ENCODE results near the gene ROBO1.
"Not testable (repeated sequence)": the region's sequence is repeated elsewhere in the genome, so short reads cannot be mapped to it uniquely, and the experiment has no call there.

The ROBO1 gene

DNA sequence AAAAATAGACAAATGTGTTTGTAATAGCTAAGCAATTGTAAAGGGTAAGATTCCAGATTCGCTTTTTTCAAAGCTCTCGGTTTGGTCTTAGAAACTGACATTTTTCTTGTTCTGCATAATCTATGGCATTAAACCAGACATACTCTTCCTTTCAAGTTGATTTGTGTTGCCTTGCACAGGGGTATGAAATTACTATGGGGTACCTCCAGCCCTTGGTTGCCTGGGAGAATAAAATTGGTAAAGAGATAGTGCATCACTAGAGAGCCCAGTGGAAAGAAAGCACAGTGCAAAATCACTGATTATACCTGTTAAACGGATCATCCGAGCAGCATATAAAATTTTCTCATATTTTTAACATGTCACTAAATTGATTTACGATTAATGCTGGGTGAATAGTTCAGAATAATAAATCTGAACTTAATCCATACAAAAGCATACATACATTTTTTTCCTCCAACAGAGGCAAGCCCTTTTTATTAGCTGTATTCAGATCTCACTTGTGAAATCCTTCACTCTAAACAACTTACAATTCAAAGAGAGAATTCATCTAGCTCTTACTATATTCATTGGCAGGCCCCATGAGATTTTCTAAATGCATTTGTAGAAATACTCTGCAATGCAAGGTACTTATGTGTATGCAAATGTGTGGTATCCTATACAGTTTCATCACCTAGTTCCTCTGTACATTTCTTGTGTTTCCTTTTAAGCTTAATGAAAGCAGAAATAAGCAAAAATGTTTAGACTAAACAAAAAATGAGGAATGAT is 224.4 kb downstream of the ROBO1 start:
- DNase-seq: no peak

DNA sequence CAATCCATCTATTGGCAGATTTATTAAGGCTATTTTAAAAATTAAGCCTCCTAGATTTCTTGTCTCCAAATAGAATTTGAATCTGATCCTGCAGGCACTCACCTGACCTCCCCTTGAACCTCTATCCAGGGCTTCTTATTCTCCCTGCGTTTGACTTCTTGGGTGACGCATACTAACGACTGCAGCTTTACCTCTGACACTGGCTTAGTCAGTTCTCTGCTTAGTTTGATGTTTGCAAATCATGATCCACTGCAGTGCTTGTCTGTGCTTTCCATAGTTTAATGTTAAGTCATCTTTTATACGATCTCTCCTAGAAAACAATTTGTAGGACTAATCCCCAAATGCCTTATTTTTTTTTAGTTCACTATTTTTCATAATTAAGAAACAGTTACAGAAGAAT is 233.1 kb downstream of the ROBO1 start:
- DNase-seq: no peak

DNA sequence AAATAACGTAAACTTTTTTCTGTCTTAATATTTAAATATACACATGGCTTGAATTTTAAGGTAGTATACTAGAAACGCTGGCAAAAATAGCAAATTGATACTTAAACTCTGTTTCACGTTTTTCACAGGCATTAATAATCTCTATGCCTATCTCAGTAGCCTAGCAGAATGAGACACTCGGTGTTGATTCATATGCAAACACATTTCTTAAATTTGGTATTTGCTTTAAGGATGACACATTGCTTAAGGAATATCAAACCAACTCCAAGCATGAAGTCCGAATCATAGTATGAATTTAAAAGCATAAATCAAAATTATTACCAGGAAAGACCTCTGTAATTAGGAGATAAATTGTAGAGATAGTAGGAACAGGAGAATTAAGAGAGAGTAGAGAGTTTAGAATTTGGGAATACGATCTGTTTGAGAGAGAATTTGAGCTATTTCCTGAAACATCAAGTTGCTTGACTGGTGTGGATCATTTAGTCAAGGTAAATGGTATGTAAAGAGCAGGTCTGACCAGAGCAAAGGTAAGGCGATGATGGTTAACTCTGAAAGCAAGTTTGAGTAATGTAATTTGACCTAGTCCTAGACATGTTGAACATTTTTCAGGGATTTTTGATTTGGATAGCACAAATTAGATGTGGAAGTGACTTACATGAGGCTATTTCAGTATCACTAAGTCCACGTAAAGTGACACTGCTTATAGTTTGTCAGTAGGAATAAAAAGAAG is 236.1 kb downstream of the ROBO1 start:
- no peak for DNase-seq

DNA sequence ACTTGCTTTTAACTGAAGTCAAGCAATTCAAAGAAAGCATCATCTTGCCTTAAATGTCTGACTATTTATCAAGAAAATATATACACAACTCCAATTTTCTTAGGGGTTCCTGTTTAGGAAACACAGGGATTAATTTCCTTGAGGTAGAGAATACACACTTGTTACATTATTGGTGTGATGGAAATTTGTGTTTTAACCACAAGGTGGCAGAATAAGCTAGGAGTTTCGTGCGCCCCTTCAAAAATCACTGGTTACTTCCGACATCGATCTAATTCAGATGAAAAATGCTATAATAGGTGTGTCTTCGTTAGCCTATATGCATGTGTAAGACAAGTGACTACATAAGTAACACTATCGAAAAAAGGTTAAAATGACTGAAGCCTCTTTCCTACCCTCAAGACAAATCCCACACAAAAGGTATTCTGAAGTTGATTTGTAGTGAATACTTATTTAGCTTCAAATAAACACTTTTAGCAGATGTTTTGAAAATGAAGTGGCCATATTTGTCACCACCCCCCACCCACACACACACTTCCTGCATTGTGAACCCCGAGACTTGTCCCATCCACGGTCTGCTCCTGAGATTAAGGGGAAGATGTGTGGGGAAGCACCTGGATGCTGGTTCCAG is 246.5 kb downstream of the ROBO1 start:
- peak in 1 of 5 donors; percentile 1 for DNase-seq

DNA sequence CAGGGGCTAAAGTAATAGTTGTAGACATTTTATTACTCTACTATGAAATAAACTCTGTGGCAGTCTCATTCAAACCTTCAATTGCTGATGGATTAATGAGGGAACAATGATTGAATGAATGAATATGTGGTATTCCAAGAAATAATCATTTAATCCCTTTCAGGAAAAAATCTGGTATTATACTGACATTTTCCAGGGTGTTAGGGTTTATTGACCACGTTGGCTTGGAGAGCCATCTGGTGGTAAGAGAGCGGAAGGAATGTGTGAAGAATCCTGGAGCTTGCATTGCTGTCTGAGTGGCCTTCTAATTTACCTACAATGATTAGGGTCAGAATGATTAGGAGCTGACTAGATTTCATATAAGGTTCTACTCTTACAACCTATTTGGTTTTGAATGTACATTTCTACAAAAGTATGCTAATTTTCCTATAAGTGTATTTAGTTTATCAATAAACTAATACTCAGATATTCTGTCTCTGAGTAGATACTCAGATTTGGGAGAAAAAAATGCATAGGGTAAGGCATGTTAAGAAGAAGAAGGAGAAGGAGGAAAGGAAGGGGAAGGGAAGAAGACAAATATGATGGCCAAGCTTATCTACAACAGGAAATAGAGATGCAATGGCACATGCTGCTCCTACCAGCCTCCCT is 249.9 kb downstream of the ROBO1 start:
- no peak for DNase-seq

DNA sequence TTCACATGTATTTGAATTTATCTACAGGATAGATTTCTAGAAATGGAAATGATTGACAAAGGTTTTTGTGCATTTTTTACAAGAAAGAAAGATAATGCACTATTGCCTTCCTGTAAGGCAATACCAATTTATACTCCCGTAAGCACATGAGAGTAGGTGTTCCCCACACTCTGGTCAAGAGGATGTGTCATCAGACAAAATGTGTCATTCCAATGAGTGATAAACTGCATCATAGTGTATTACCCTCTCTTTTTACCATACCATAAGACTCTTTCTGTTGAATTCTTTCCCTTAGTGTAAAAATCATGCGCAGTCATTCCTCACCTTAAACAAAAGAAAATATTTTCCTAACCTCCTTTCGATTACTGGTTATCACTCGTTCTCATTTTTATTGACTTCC is 251.0 kb downstream of the ROBO1 start:
- DNase-seq: no peak

DNA sequence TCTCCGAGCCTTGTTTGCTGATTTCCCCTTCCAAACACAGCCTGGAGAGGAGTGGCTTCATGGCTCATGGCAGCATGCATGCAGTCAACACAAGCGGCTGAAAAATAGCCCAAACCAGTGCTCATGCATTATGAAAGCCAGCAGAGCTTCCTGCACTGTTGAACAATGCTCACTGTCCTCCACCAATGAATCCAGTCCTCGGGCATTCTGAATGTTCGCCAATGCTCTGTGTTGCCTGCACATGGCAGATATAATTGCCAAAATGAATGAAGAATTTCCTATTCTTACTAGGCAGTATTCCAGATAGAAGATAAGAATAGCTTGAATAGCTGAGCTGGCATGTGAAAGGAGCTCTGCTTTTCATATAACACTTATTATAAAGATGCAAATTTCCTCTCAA is 252.7 kb downstream of the ROBO1 start:
- no peak for DNase-seq

DNA sequence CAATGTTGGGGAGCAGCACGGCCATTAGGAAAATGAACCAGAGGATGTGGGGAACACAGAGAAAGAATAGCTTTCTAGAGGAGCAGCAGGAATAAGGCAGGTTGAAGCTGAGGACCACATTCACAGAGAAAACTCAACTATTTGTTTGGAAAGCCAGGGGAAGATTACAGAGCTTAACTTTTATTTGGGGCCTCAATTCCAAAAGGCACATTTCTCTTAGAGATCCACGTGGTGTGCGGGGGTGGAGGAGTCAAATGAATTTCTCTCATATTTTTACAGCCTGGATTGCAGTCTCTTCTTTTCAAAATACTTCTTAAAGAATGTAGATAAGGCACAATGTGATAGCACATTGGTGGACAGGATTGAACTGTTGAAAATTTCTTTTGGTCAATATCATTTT is 253.7 kb downstream of the ROBO1 start:
- DNase-seq: no peak

DNA sequence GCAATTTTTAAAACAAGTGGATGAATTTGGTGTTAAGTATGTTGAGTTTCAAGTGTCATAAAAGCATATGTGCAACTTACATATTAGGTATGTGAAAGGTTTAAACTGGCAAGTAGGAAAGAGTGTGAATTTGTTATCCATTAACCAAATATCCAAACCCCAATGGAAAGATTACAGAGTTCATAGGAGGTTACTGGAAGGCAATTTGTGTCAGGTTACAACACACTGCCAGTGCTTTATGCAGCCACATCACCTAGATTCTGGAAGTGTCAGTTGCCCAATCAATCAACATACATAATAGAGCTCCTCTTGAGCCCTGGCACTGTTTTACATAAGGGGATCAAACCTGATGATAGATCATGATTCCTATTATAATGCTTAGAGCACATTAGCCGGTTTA is 261.0 kb downstream of the ROBO1 start:
- no peak for DNase-seq

DNA sequence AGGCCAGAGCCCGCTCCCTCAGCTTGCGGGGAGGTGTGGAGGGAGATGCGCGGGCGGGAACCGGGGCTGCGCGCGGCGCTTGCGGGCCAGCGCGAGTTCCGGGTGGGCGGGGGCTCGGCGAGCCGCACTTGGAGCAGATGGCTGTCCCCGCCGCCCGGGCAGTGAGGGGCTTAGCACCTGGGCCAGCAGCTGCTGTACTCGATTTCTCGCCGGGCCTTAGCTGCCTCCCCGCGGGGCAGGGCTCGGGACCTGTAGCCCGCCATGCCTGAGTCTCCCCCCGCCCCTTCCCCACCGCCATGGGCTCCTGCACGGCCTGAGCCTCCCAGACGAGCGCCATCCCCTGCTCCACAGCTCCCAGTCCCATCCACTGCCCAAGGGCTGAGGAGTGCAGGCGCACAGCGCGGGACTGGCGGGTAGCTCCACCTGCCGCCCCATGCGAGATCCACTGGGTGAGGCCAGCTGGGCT is 265.5 kb downstream of the ROBO1 start:
- not testable (repeated sequence) for DNase-seq

DNA sequence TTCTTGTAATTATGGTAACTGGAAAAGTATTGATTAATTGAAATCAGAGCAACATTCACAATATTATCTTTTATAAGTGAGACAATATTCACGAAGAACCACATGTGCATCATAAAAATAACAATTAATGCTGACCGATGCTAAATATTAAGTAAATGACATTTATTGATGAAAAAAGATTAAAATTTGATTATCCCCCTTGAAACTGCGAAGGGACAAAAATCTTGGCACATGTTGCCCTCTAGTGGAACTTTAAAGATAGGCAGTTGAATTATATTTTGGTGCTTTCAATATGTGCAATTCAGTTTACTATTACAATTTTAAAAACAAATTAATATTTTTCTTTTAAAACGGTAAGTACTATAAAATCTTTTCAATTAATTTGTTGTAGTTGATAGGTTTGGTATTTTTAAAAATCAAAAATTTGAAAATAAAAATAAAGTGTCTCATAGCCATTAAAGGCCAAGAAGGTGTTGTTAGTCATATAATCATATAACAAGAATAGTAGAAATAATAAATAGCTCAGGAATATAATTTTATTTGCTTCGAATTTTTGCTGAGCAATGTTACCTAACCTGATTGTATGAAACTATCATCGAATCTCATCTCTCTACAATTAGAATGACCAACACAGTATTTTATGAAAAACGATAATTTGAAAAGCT is 270.2 kb downstream of the ROBO1 start:
- no peak for DNase-seq

DNA sequence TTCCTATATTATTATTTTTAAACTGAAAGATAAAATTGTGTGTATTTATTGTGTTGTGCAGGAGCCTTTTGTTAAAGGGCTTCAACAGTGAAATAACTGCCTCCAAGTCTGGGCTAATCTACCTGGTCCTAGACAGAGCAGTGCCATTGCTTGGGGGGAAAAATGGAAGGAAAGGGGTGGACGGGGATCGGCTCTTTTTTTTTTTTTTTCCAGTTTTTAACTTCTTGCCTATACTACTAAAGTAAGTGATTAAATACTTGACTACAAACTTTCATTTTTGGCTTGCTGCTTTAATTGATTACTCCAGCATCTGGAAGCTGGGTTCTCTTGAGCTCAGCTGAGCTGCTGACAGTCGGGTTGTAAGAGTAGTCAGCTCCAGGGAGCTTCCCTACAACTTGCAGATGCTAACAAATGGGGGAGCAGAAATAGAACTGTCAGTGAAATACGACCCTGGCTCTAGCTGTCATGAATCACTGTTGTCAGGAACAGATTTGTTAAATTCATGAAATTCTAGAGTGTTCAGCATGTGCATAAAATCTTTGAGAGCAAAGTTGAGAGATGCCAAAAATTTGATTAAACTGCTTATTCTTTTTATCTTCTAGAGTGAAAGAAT is 276.7 kb downstream of the ROBO1 start:
- DNase-seq: no peak

DNA sequence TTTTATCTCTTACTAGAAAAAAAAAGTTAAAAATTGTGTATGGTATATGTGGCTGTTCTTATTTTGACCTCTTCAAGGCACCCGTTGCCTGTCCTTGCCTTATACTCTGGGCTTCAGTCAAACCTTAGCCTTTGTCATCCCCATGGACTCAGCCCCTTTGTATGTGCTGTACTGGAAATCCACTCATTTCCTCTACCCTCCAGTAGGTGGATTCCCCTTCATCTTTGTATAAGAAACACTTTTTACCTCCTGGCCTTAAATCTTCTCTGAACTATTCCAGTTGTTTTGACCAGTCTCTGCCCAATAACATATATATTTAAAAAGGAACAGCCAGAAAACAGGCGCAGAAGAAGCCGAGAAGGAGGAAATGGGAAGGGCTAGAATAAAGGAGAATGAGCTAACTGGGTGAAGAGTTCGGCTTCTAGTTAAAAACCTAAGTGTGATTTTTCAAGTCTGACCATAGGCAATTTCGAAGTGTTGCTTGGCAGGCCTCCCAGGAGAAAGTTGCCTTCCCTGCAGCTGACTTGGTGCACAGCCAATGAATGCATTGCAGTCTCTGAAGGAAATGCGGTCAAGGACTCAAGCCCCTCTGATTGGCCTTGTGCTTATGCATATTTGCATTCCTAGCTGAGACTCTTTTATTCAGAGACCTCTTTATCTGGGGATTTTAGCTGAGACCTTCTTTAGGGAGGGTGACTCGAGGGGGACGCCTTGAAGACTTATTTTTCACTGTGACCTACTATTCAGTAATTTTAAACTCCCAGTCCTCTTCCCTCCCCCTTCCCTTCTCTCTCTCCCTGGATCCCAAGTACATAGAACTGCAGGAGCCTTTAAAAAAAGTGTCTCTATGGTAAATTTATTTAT is 277.4 kb downstream of the ROBO1 start:
- no peak for DNase-seq

DNA sequence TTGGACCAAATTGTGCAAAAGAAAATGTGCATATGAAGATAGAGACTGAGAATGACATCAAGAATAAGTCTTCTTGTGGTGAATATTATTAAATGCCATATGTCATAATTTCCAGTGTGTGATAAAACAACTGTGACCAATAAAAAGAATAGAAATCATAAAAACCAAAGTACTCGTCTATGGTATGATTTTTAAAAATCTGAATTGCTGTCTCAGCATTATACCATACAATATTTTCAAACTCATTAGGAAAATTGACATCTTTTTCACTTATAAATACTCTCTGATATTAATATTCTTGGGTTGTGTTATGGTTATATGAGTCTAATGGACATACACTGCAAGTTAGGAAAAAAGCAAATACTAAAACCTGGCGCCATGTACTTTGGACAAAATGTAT is 279.4 kb downstream of the ROBO1 start:
- no peak for DNase-seq

DNA sequence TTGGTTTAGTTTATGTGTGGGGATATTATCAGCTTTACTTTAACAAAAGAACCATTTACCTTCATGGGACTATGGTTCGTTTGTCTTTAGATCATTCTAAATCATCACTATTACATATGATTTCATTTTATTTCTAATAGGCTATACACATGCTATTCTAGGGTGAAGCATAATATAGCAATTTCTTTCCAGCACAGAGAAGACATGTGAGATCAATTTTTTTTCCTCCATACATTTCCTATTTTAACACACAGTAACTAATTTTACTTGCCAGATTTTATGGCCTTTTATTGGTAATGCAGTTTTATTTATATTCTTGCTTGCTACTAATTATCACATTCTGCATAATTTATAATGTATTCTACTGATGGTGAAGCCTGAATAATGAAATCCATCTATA is 287.1 kb downstream of the ROBO1 start:
- no peak for DNase-seq

DNA sequence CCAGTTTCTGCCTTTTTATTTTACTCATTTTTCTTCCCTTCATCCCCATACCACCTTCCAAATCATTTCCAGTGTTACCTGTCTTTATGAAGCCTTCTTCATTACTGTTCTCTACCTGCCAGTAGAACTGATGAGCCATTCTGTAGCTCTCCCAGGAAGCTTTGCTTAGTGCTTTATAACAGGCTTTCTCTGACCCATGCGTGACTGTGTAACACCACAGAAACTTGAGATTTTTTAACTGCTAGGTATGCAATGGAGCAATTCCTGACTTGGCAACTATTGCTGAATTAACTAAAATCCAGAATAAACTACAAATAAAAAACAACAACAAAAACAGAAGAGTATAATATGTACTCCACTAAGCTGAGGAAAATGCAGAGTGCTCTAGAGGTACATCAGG is 289.2 kb downstream of the ROBO1 start:
- no peak for DNase-seq

DNA sequence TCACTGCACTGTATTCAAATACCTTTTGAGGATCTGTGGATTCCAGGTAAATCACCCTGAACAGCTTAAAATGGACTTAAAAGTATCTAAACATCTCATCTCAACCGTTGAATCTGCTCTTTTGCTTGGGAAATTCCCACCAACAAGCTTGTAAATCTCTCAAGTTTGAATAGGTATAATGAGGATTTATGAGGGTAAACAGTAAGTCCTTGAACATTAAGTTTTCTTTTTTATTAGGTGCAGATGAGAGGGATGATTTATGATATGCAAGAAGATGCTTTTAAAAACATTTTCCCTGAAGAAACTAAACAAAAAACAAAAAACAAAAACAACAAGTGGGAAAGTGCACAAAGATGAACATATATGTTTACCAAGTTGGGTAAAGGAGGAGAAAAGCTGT is 290.6 kb downstream of the ROBO1 start:
- no peak for DNase-seq

DNA sequence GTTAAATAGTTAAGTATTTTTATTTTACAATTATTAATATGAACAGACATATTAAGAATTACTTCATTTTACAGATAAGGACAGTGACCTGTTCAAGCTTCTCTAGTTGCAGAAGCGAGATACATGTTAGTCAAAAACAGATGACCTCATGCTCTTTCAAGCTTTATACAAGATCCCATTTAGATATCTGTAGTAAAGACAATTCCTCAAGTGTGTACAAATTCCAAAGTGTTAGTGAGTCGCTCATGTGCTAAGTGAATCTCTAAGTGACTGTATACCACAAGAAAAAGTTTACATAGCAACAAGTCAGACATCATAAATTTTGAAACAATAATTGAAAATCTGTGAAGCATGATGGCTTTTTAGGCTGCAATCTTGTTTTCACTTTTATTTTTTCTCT is 293.8 kb downstream of the ROBO1 start:
- no peak for DNase-seq

DNA sequence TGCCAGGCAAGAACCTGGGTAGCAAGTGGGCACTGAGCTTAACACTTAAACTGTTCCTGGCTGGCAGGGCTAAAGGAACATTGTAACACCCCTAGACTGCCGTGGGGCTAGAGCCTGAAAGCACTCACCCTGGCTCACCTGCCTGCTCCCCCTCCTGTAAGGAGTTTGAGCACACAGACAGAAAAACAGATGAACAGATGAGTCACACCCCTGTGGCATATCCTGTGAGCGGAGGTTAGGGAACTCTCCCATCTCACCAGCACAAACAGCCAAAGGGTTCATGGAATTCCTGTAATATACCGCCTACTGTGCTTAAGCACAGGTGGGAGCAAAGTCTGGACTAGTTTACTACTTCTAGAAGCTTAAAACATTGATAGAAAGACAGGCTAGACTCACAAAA is 300.1 kb downstream of the ROBO1 start:
- no peak for DNase-seq

DNA sequence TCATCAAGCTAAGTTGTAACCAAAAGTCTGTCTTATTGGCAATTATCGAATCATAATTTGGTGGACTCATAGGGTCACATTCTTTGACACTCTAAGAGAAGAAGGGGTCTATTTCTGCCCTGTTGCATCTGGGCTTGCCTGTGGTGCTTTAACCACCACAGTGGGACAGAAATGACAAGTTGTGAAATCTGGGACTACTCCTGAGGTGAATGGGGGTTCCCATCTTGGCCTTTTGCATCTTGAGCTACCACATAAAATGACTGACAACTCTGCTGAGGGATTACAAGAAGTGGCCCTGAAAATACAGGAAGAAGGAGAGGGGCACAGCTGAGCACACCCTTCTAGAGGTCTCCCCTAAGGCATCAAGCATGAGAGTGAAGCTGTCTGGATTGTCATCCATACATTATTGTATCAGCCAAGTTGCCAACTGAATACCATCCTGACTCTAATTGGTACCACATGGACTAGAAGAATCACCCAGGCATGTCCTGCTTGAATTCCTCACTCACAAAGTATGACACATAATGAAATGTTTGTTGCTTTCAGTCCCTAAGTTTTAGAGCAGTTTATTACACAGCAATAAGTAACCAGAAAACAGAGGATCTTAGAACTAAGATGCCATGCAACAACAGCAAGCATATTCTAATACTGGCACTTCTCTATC is 306.5 kb downstream of the ROBO1 start:
- no peak for DNase-seq

DNA sequence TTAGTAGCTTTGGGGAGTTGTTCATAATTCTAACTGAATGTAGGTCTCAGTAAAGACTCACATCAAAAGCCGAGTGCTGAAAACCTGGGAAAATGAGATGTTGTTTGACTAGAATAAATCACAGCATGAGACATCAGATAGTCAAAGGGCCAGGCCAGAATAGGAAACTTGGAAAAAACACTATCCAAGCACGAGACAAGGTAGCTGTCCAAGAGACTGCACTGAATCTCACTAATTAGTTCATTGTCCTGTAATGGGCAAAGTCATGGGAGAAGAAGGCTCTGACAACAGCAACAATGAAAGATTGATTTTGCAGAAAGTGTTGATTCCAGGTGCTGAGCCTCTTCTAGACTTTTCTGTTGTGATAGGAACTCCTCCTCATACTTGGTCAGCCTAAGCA is 314.2 kb downstream of the ROBO1 start:
- DNase-seq: no peak

All from T-helper 1 cell (primary cell).